ENCODE results near the gene LMNB1. TPM values are rescaled to one million over a fixed set of nuclear protein-coding genes. Genes with fewer than 3 reads are reported as not detected.

The LMNB1 gene
- polyA plus RNA-seq, 1 donor (not counting 4 experiments of a cell fraction or from before 2014, with no cell fraction given) = 11.0 TPM

DNA sequence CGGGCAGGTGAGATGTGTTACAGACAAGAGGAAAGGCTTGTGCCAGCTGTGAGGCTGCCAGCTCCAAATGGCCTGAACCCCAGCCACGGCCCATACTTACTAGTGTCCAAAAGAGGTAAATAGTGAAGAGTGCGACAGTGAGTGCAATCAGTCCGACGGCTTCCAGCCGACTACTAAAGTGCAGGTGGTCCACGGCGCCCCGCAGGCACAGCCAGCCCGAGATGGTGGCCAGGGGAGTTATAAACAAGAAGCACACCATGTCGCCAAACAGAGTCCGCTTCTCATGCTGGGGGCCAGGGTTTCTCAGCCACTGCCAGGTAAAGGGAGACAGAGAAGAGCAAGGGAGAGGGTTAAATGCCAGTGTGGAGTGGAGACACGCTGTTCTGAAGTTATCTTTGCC is 101.1 kb downstream of the LMNB1 start:
- dilution Hi-C loops (cut with MboI; ENCODE audit: extremely low pct_ligation_motif_present, low sequenced_read_pairs) = no loop called here
- Histone ChIP-seq H3K9me1 (ENCODE audit: control insufficient read depth, extremely low read depth, insufficient read depth, low read length) (no peaks in the 10 kb centered on the region), H2AFZ (ENCODE audit: control insufficient read depth, low read length) (no peak overlapping the region), H3K9ac (ENCODE audit: control insufficient read depth, extremely low read depth, insufficient read depth, low read length) (no peak overlapping the region), H4K20me1 (ENCODE audit: control insufficient read depth, extremely low read depth, insufficient read depth, low read length) (no peaks in the 10 kb centered on the region), H3K27ac (ENCODE audit: control insufficient read depth, insufficient read depth, low read length) (no peak overlapping the region), H3K79me2 (ENCODE audit: control insufficient read depth, insufficient read depth, low read length) (no peaks in the 10 kb centered on the region), H3K4me2 (ENCODE audit: control insufficient read depth, extremely low read depth, insufficient read depth, low read depth, low read length) (no peak overlapping the region), H3K4me1 (ENCODE audit: control insufficient read depth, extremely low read depth, insufficient read depth, low read length) (no peaks in the 10 kb centered on the region), H3K27me3 (ENCODE audit: control insufficient read depth, extremely low read depth, insufficient read depth, low read length) (no peaks in the 10 kb centered on the region), H3K9me3 (ENCODE audit: control insufficient read depth, low read depth, low read length) (no peaks in the 10 kb centered on the region), H3K36me3 (ENCODE audit: control insufficient read depth in 2 of 2, extremely low read depth in 1 of 2, insufficient read depth in 2 of 2, low read length in 2 of 2) (no peaks in the 10 kb centered on the region), H3K4me3 (ENCODE audit: control insufficient read depth in 2 of 3, extremely low read depth in 1 of 3, insufficient read depth in 2 of 3, low read depth in 1 of 3, low read length in 3 of 3) (no peak overlapping the region)
- no peak for TF ChIP-seq EZH2 (IDR thresholded peaks at IDR 0.05; ENCODE audit: low read length)
- TF ChIP-seq, protein P1, sequence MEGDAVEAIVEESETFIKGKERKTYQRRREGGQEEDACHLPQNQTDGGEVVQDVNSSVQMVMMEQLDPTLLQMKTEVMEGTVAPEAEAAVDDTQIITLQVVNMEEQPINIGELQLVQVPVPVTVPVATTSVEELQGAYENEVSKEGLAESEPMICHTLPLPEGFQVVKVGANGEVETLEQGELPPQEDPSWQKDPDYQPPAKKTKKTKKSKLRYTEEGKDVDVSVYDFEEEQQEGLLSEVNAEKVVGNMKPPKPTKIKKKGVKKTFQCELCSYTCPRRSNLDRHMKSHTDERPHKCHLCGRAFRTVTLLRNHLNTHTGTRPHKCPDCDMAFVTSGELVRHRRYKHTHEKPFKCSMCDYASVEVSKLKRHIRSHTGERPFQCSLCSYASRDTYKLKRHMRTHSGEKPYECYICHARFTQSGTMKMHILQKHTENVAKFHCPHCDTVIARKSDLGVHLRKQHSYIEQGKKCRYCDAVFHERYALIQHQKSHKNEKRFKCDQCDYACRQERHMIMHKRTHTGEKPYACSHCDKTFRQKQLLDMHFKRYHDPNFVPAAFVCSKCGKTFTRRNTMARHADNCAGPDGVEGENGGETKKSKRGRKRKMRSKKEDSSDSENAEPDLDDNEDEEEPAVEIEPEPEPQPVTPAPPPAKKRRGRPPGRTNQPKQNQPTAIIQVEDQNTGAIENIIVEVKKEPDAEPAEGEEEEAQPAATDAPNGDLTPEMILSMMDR (optimal IDR thresholded peaks at IDR 0.05 in 1 of 3, IDR thresholded peaks at IDR 0.05 in 1 of 3, conservative IDR thresholded peaks at IDR 0.05 in 1 of 3; ENCODE audit: extremely low read depth in 1 of 3, insufficient read depth in 2 of 3, low read length in 3 of 3) = no peak
- DNase-seq (ENCODE audit: low read depth, low spot score) (no peak), FAIRE-seq (no peak)

DNA sequence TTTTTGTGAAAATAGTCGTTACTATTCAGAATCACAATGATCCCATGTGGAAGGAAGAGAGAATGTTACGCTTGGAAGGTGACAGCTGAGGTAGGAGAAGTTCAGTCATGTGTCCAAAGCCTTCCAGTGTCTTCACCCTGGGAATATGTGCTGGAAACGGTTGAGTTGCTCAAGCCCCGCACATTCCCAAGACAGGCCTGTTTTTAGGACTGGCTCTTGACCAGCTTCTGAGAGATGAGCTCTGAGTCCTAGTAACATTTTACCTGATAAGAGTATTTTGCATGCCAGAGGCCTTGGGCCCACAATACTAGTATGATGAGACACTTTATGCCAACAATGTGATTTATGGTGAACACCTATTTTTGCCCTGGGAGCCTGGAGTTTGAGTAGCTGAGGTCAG is 101.7 kb downstream of the LMNB1 start:
- Histone ChIP-seq H4K20me1 (ENCODE audit: control insufficient read depth, extremely low read depth, insufficient read depth, low read length) (no peaks in the 10 kb centered on the region), H2AFZ (ENCODE audit: control insufficient read depth, low read length) (no peak overlapping the region), H3K4me2 (ENCODE audit: control insufficient read depth, extremely low read depth, insufficient read depth, low read depth, low read length) (no peak overlapping the region), H3K27me3 (ENCODE audit: control insufficient read depth, extremely low read depth, insufficient read depth, low read length) (no peaks in the 10 kb centered on the region), H3K79me2 (ENCODE audit: control insufficient read depth, insufficient read depth, low read length) (no peaks in the 10 kb centered on the region), H3K4me1 (ENCODE audit: control insufficient read depth, extremely low read depth, insufficient read depth, low read length) (no peaks in the 10 kb centered on the region), H3K9me3 (ENCODE audit: control insufficient read depth, low read depth, low read length) (no peaks in the 10 kb centered on the region), H3K9me1 (ENCODE audit: control insufficient read depth, extremely low read depth, insufficient read depth, low read length) (no peaks in the 10 kb centered on the region), H3K9ac (ENCODE audit: control insufficient read depth, extremely low read depth, insufficient read depth, low read length) (no peak overlapping the region), H3K36me3 (ENCODE audit: control insufficient read depth in 2 of 2, extremely low read depth in 1 of 2, insufficient read depth in 2 of 2, low read length in 2 of 2) (no peaks in the 10 kb centered on the region), H3K27ac (ENCODE audit: control insufficient read depth, insufficient read depth, low read length) (no peak overlapping the region), H3K4me3 (ENCODE audit: control insufficient read depth in 2 of 3, extremely low read depth in 1 of 3, insufficient read depth in 2 of 3, low read depth in 1 of 3, low read length in 3 of 3) (no peak overlapping the region)
- dilution Hi-C loops (cut with MboI; ENCODE audit: extremely low pct_ligation_motif_present, low sequenced_read_pairs) = no loop called here
- DNase-seq (ENCODE audit: low read depth, low spot score) = no peak
- FAIRE-seq = no peak
- no peak for TF ChIP-seq EZH2 (IDR thresholded peaks at IDR 0.05; ENCODE audit: low read length)
- TF ChIP-seq, protein P1 (optimal IDR thresholded peaks at IDR 0.05 in 1 of 3, IDR thresholded peaks at IDR 0.05 in 1 of 3, conservative IDR thresholded peaks at IDR 0.05 in 1 of 3; ENCODE audit: extremely low read depth in 1 of 3, insufficient read depth in 2 of 3, low read length in 3 of 3) = no peak

Measured in keratinocyte (primary cell).